ENCODE results near the gene RAD51. TPM values are rescaled to one million over a fixed set of nuclear protein-coding genes. Genes with fewer than 3 reads are reported as not detected.

RAD51 gene
- total RNA-seq, 1 donor from 2014 or later = 1.1 TPM

DNA sequence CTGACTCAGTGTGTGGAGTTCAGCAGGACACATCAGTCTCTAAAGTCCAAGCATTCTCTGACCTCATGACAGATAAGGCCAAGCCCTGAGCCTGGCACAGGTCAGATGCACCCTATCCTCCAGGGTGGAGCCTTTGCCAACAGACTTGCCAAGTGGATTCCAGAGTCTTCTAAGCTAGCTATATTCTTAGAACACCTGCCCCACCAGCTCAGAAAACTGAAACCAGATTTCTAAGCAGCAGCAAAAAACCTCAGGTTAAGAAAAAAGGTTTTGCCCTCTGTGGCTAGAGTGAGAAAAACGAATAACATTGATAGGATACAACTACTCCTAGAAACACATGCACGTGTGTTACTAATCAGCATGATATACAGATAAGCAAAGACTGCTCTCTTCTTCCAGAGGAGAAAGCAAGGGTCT is 48.5 kb downstream of the RAD51 start:
- Histone ChIP-seq H3K9me3 (no peaks in the 10 kb centered on the region), H3K27me3 (ENCODE audit: low read depth) (no peaks in the 10 kb centered on the region), H3K27ac (peak overlapping the region; percentile 37), H3K36me3 (peaks cover 93% of the 10 kb centered on the region), H3K4me1 (peaks cover 13% of the 10 kb centered on the region), H3K4me3 (no peak overlapping the region)
- ATAC-seq = no peak
- intact Hi-C loops (cut with DNase I) = no loop called here
- DNase-seq = no peak
- TF ChIP-seq, protein P1, sequence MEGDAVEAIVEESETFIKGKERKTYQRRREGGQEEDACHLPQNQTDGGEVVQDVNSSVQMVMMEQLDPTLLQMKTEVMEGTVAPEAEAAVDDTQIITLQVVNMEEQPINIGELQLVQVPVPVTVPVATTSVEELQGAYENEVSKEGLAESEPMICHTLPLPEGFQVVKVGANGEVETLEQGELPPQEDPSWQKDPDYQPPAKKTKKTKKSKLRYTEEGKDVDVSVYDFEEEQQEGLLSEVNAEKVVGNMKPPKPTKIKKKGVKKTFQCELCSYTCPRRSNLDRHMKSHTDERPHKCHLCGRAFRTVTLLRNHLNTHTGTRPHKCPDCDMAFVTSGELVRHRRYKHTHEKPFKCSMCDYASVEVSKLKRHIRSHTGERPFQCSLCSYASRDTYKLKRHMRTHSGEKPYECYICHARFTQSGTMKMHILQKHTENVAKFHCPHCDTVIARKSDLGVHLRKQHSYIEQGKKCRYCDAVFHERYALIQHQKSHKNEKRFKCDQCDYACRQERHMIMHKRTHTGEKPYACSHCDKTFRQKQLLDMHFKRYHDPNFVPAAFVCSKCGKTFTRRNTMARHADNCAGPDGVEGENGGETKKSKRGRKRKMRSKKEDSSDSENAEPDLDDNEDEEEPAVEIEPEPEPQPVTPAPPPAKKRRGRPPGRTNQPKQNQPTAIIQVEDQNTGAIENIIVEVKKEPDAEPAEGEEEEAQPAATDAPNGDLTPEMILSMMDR (IDR thresholded peaks at IDR 0.05) = no peak

DNA sequence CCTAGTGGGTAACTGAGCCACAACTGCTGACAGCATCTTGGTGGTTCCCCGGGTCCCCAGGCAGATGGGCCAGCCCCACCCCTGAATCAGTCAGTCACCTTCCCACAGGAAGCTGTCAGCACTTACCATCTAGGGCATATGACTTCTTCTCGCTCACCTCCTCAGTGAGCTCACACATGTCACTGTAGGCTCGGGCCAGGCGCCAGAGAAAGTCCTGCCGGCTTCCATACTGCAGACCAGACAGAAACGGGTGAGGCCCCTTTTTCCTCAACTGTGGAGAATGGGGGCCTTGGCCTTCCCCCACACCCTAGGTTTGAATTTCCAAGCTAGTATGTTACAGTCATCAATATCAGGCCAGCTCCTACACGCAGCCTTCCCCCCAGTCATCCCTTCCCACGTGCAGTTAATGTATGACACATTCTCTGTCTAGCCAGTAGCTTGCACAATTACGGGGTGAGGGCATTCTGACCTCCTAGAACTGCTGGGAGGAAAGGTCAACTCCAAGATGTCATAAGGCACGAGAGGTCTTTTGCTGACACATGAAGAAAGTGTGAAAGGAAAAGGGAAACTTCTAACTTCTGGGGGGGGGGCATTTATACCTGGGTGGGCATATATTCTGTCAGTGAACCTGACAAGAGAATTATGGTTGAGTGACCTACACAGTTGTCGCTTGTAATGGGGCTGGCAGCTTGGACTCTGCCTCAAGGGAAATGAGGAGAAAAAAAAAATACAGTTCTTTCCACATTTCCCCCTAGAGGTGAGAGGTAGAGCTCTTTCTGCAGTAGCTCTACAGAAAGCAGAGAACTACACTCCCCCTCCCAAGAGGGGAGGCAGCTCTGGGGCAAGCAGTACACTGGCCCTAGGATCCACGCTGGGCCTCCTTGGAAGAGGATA is 49.2 kb downstream of the RAD51 start:
- Histone ChIP-seq H3K27me3 (ENCODE audit: low read depth) (no peaks in the 10 kb centered on the region), H3K4me3 (no peak overlapping the region), H3K9me3 (no peaks in the 10 kb centered on the region), H3K4me1 (peaks cover 13% of the 10 kb centered on the region), H3K27ac (peak overlapping the region; percentile 37), H3K36me3 (peaks cover 92% of the 10 kb centered on the region)
- ATAC-seq (peak; percentile 63 to 77), DNase-seq (no peak)
- intact Hi-C loops (cut with DNase I) = no loop called here
- TF ChIP-seq, protein P1 (IDR thresholded peaks at IDR 0.05) = no peak

DNA sequence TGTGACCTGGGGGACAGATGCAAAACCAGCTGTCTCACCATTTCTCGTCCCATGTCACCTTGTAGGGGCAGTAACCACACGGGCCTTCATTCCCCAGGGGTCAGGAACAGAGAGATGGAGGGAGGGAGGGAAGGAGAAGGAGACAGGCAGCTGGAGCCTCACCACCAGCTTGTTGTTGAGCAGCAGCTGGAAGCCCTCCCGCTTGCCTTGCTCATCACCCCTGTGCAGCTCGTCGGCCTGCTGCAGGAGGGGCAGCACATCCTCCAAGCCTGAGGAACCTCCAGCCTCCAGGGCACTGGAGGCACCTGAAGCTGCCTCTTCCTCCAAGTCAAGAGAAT is 49.8 kb downstream of the RAD51 start:
- Histone ChIP-seq H3K9me3 (no peaks in the 10 kb centered on the region), H3K27me3 (ENCODE audit: low read depth) (no peaks in the 10 kb centered on the region), H3K4me3 (no peak overlapping the region), H3K27ac (no peak overlapping the region), H3K36me3 (peaks cover 92% of the 10 kb centered on the region), H3K4me1 (peaks cover 13% of the 10 kb centered on the region)
- ATAC-seq (no peak), DNase-seq (no peak)
- TF ChIP-seq, protein P1 (IDR thresholded peaks at IDR 0.05) = no peak
- intact Hi-C loops (cut with DNase I) = no loop called here

DNA sequence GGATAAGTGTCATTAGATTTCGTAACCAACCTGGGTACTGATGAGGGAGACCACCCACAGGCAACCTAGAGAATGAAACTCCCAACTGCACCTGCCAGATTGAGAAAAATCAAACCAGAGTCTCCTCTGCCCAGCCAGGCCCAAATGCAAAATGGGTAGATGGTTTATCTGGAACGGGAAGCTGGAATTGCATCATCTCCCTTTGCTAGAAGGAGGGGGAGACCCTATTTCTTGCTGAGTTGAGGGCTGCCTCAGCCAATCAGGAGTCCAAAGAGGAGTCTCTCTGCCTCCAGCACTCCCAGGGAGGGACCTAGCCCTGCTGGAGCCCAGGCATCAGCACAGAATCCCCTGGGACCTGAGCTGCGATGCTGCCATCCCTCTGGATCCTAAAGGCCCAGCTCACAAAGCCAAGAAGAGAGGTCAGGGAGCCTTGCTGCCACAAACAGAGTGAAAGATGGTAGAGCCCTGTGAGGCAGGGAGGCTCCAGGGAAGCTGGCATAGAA is 52.0 kb downstream of the RAD51 start:
- TF ChIP-seq, protein P1 (IDR thresholded peaks at IDR 0.05) = no peak
- Histone ChIP-seq H3K4me1 (peaks cover 13% of the 10 kb centered on the region), H3K4me3 (no peak overlapping the region), H3K27ac (no peak overlapping the region), H3K9me3 (no peaks in the 10 kb centered on the region), H3K27me3 (ENCODE audit: low read depth) (no peaks in the 10 kb centered on the region), H3K36me3 (peaks cover 92% of the 10 kb centered on the region)
- DNase-seq (no peak), ATAC-seq (peak in 1 of 2 donors; percentile 34)
- intact Hi-C loops (cut with DNase I) = no loop called here

DNA sequence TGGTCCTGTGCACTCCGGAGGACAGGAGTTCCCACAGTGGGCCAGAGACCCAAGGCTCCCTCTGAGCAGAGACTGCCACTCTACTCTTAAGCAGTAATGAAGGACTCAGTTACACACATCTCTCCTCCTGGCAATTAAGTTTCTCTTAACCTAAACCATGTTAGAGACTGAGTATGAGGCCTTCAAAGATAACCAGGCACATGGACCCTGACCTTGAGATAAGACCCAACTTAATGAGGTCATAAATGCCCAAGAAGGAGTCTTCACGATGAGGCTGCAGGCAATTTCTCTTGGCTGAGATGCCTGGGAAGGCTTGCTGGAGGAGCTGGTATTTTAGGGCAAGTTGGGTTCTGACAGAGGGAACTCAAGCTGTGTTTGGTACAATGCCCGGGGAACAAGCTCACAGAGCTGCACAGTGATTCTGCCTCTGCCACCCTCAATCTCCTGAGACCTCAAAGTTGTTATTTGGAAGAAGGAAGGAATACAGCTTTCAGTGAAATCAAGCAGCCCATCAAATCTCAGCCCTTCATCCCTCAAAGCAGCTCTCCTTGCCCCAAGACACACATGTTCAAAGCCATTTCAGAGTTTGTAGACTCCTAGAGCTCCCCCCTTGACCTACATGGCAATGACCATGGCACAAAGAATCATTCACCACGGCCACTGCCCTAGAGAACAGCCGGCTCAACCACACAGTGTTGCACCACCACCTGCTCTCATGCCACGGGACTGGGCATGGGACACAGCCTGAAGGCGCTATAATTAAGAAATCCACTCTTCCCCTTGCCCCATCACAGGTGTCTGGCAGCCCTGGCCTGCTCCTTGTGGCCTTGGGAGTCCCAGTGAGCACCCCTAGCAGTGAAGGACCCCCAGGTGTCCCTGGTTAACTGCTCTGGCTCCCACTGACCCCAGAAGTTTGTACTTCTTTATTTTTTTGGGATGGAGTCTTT is 53.0 kb downstream of the RAD51 start:
- TF ChIP-seq, protein P1 (IDR thresholded peaks at IDR 0.05) = no peak
- peak; percentile 64 to 78 for ATAC-seq
- Histone ChIP-seq H3K27ac (peak overlapping the region; percentile 18), H3K9me3 (no peaks in the 10 kb centered on the region), H3K36me3 (peaks cover 92% of the 10 kb centered on the region), H3K4me3 (no peak overlapping the region), H3K27me3 (ENCODE audit: low read depth) (no peaks in the 10 kb centered on the region), H3K4me1 (peaks cover 18% of the 10 kb centered on the region)
- peak; percentile 82 for DNase-seq
- intact Hi-C loops (cut with DNase I) = no loop called here

Measured in lower lobe of right lung (tissue), 2 donors.